Mesenchymal stem cell (in vitro differentiated cells and primary cell): ENCODE results near the gene SLC25A38. TPM values are rescaled to one million over a fixed set of nuclear protein-coding genes. Genes with fewer than 3 reads are reported as not detected.
A peak's percentile ranks its signal among the peaks of the same experiment; 100 is the strongest.

Experiments used
- DNase-seq: peaks from one replicate; pipeline ENCODE4 v3.0.0-alpha.2; 2013
- H2AFZ ChIP-seq: one replicate; pipeline ENCODE4 v1.6.1; 2013; ENCODE audit warnings: low read depth, mild to moderate bottlenecking, control low read depth, inconsistent platforms, low read length, moderate library complexity
- H2AK5ac ChIP-seq: 2 replicates; pipeline ENCODE4 v1.6.1; 2013; ENCODE audit warnings: low read length, moderate library complexity, mild to moderate bottlenecking, inconsistent platforms; ENCODE audit not compliant: severe bottlenecking
- H2BK120ac ChIP-seq: one replicate; pipeline ENCODE4 v1.6.1; 2013; ENCODE audit warnings: low read depth, mild to moderate bottlenecking, inconsistent platforms, low read length, moderate library complexity
- H2BK12ac ChIP-seq, 2 experiments: one replicate each; pipeline ENCODE4 v1.6.1; 2013; ENCODE audit warnings: inconsistent platforms in 2 of 2, low read length in 2 of 2, mild to moderate bottlenecking in 2 of 2, moderate library complexity in 2 of 2, control low read depth in 1 of 2
- H2BK15ac ChIP-seq: one replicate; pipeline ENCODE4 v1.6.1; 2013; ENCODE audit warnings: mild to moderate bottlenecking, low read depth, inconsistent platforms; ENCODE audit not compliant: poor library complexity, severe bottlenecking
- H2BK5ac ChIP-seq: 2 replicates; pipeline ENCODE4 v1.6.1; 2013; ENCODE audit warnings: low read depth, mild to moderate bottlenecking, low read length, control low read depth, inconsistent platforms; ENCODE audit not compliant: poor library complexity, severe bottlenecking
- H3K14ac ChIP-seq, 2 experiments: one replicate each; pipeline ENCODE4 v1.6.1; 2013; ENCODE audit warnings: inconsistent platforms in 2 of 2, low read length in 2 of 2, control low read depth in 1 of 2, mild to moderate bottlenecking in 1 of 2, moderate library complexity in 1 of 2
- H3K18ac ChIP-seq, 2 experiments: one replicate each; pipeline ENCODE4 v1.6.1; 2013; ENCODE audit warnings: inconsistent platforms in 2 of 2, low read length in 2 of 2, control low read depth in 1 of 2, low read depth in 1 of 2, mild to moderate bottlenecking in 1 of 2
- H3K23ac ChIP-seq, 2 experiments: one replicate each; pipeline ENCODE4 v1.6.1; 2013; ENCODE audit warnings: inconsistent platforms in 2 of 2, low read length in 2 of 2, mild to moderate bottlenecking in 2 of 2, moderate library complexity in 2 of 2, control low read depth in 1 of 2
- H3K27ac ChIP-seq: 2 replicates; pipeline ENCODE4 v1.5.1; 2013; ENCODE audit warnings: mild to moderate bottlenecking, moderate library complexity, low read length, control low read depth, inconsistent platforms; ENCODE audit not compliant: poor library complexity, severe bottlenecking
- H3K27me3 ChIP-seq, 2 experiments: 2 replicates each; pipeline versions ENCODE4 v1.6.1 to v1.7.0; 2013; ENCODE audit warnings: low read length in 2 of 2, mild to moderate bottlenecking in 2 of 2, moderate library complexity in 2 of 2, control low read depth in 1 of 2, inconsistent platforms in 1 of 2; ENCODE audit not compliant: control insufficient read depth in 1 of 2, insufficient read depth in 1 of 2
- H3K36me3 ChIP-seq, 2 experiments: 2 replicates each; pipeline versions ENCODE4 v1.6.1 to v1.7.0; 2013; ENCODE audit warnings: low read length in 2 of 2, control low read depth in 1 of 2, inconsistent platforms in 1 of 2, low read depth in 1 of 2, mild to moderate bottlenecking in 1 of 2; ENCODE audit not compliant: insufficient read depth in 2 of 2, control insufficient read depth in 1 of 2
- H3K4ac ChIP-seq, 2 experiments: one replicate each; pipeline ENCODE4 v1.6.1; 2013; ENCODE audit warnings: inconsistent platforms in 2 of 2, low read length in 2 of 2, mild to moderate bottlenecking in 2 of 2, moderate library complexity in 2 of 2, control low read depth in 1 of 2, low read depth in 1 of 2
- H3K4me1 ChIP-seq: 2 replicates; pipeline ENCODE4 v1.6.1; 2013; ENCODE audit warnings: low read depth, low read length, control low read depth; ENCODE audit not compliant: control insufficient read depth, insufficient read depth
- H3K4me2 ChIP-seq: 2 replicates; pipeline ENCODE4 v1.6.1; 2013; ENCODE audit warnings: low read length, mild to moderate bottlenecking, inconsistent platforms; ENCODE audit not compliant: poor library complexity, severe bottlenecking
- H3K4me3 ChIP-seq, 2 experiments: 2 replicates each; pipeline versions ENCODE4 v1.5.1 to v1.7.0; 2013; ENCODE audit warnings: low read length in 2 of 2, mild to moderate bottlenecking in 2 of 2, control low read depth in 1 of 2, low read depth in 1 of 2; ENCODE audit not compliant: insufficient read depth in 1 of 2
- H3K79me1 ChIP-seq: replicated peaks from 2 replicates; pipeline ENCODE4 v1.6.1; 2013; ENCODE audit warnings: mild to moderate bottlenecking, control low read depth, low read length, inconsistent platforms; ENCODE audit not compliant: poor library complexity, severe bottlenecking
- H3K9ac ChIP-seq: 2 replicates; pipeline ENCODE4 v1.7.0; 2013; ENCODE audit warnings: mild to moderate bottlenecking, low read length, moderate library complexity
- H3K9me3 ChIP-seq: 2 replicates; pipeline ENCODE4 v1.7.0; 2013; ENCODE audit warnings: mild to moderate bottlenecking, low read length; ENCODE audit not compliant: control insufficient read depth
- H4K8ac ChIP-seq: one replicate; pipeline ENCODE4 v1.6.1; 2013; ENCODE audit warnings: inconsistent platforms, mild to moderate bottlenecking, low read length, moderate library complexity
- H4K91ac ChIP-seq: one replicate; pipeline ENCODE4 v1.6.1; 2013; ENCODE audit warnings: mild to moderate bottlenecking, low read length, inconsistent platforms
- WGBS: methylation state at CpG from one replicate; pipeline ENCODE4 v1.1.7; 2013; ENCODE audit warnings: mixed read lengths; 5-methylcytosine and 5-hydroxymethylcytosine counted together
- polyA plus RNA-seq, 2 experiments: library from polyadenylated mRNA; stranded (reverse); fragments of 200-250 nt; gene quantifications; one replicate each; pipeline ENCODE4 v1.2.3, GENCODE V29; 2013

SLC25A38 gene
- 29.8 TPM for polyA plus RNA-seq (2013, experiment 1 of 2)
- polyA plus RNA-seq (2013, experiment 2 of 2): 29.6 TPM

DNA sequence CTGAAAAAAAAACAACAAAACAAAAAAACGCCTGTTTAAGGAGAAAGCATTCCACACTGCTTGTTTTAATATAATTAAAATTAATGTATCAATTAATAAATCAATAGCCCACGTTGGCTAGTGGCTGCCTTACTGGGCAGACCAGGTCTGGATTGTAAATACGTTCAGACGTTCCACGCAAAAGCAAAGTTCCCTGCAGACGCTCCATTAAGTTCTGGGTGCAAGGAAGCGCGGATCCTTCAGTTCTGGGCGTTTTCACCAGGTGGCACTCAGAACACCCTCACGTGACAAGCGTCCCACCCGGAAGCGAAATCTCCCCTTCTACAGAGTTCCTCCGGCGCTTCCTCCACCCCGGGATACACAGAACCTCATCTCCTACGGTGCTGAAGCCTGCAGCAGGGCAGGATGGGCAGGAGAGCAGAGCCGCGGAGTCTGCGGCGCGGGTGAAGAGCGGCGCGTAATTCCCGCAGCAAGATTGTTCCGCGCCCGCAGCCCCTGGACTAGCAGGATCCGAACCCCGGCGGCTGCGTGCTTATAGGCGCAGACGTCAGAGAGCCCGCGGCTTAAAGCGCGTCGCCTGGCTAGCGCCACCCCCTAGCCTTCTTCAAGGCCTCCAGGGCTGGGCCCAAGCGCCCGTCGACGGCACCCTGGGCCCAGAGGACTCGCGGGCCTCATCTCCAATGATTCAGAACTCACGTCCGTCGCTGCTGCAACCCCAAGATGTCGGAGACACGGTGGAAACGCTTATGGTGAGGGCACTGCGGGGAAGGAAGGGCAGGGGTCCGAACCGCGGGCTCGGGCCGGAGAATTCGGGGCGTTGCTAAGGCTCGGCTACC lies at the start of gene SLC25A38:
SLC25A38 (plus strand) TSS at position 326 of the 836 bp plus-strand sequence; CDS start at position 681, 355 bp downstream.
- H3K4me2 ChIP-seq: peak within 1 kb of the TSS; percentile 82
- H3K14ac ChIP-seq: peak within 1 kb of the TSS in 1 of 2 experiments; percentile 94
- peak within 1 kb of the TSS; percentile 88 for H2BK5ac ChIP-seq
- peak within 1 kb of the TSS; percentile 94 to 99 for H3K18ac ChIP-seq
- peak within 1 kb of the TSS; percentile 97 for H4K8ac ChIP-seq
- H3K4ac ChIP-seq: peak within 1 kb of the TSS; percentile 80 to 88
- peaks cover 4% of the 10 kb centered on the region for H3K79me1 ChIP-seq
- no peaks in the 10 kb centered on the region for H3K36me3 ChIP-seq
- no peaks in the 10 kb centered on the region for H3K9me3 ChIP-seq
- no peak within 1 kb of the TSS for H2BK15ac ChIP-seq
- H3K27ac ChIP-seq: peak within 1 kb of the TSS; percentile 97
- H3K23ac ChIP-seq: peak within 1 kb of the TSS in 1 of 2 experiments; percentile 89
- H4K91ac ChIP-seq: peak within 1 kb of the TSS; percentile 93
- peak; percentile 95 for DNase-seq
- H2AK5ac ChIP-seq: peak within 1 kb of the TSS; percentile 23
- under 1% methylated on average over 61 of the region's 62 CpGs for WGBS
- H2AFZ ChIP-seq: peak within 1 kb of the TSS; percentile 92
- peak within 1 kb of the TSS in 1 of 2 experiments; percentile 33 for H2BK12ac ChIP-seq
- H2BK120ac ChIP-seq: no peak within 1 kb of the TSS
- no peaks in the 10 kb centered on the region for H3K27me3 ChIP-seq
- peak within 1 kb of the TSS; percentile 99 for H3K9ac ChIP-seq
- peaks cover 13% of the 10 kb centered on the region for H3K4me1 ChIP-seq
- peak within 1 kb of the TSS; percentile 89 to 95 for H3K4me3 ChIP-seq

DNA sequence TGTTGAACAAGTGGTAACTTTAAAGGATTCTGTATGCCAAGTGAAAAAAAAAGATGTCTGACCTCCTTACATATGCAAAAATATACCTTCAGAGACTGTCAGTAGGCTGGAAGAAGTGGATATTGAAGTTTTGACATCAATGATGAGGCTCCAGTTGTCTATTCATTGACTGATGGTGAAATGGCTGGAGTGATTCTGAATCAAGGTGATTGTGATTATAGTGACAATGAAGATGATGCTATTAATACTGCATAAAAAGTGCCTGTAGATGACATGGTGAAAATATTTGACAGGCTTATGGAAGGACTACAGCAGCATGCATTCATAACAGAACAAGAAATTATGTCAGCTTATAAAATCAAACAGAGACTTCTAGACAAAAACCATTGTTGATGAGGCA lies 49.6 kb upstream of the SLC25A38 start:
- Histone ChIP-seq H3K14ac (no peak overlapping the region), H3K18ac (no peak overlapping the region), H3K27ac (no peak overlapping the region), H2BK15ac (no peak overlapping the region), H3K4me1 (no peaks in the 10 kb centered on the region), H3K79me1 (no peaks in the 10 kb centered on the region), H3K36me3 (no peaks in the 10 kb centered on the region), H2AK5ac (no peak overlapping the region), H3K23ac (no peak overlapping the region), H3K9ac (no peak overlapping the region), H3K27me3 (peaks cover 0 to 4% of the 10 kb centered on the region in 2 experiments), H3K9me3 (no peaks in the 10 kb centered on the region), H2BK5ac (no peak overlapping the region), H3K4ac (no peak overlapping the region), H2BK12ac (no peak overlapping the region), H4K8ac (no peak overlapping the region), H3K4me3 (no peak overlapping the region), H2BK120ac (no peak overlapping the region), H2AFZ (no peak overlapping the region), H3K4me2 (no peak overlapping the region), H4K91ac (no peak overlapping the region)
- DNase-seq: no peak

- Histone ChIP-seq H3K23ac (no peak overlapping the region), H3K9me3 (no peaks in the 10 kb centered on the region), H3K4ac (no peak overlapping the region), H3K27me3 (peaks cover 0 to 4% of the 10 kb centered on the region in 2 experiments), H2BK12ac (no peak overlapping the region), H2BK15ac (no peak overlapping the region), H2AK5ac (no peak overlapping the region), H4K91ac (no peak overlapping the region), H2BK120ac (no peak overlapping the region), H4K8ac (no peak overlapping the region), H3K9ac (no peak overlapping the region), H2BK5ac (no peak overlapping the region), H3K14ac (no peak overlapping the region), H3K36me3 (no peaks in the 10 kb centered on the region), H2AFZ (no peak overlapping the region), H3K18ac (no peak overlapping the region), H3K27ac (no peak overlapping the region), H3K4me3 (no peak overlapping the region), H3K4me1 (no peaks in the 10 kb centered on the region), H3K4me2 (no peak overlapping the region), H3K79me1 (no peaks in the 10 kb centered on the region)
- no peak for DNase-seq
- 30% methylated on average over 2 of the region's 4 CpGs for WGBS
These were observed 49.0 kb upstream of the SLC25A38 start for GRCh38 chr3:39334205-39334604.

DNA sequence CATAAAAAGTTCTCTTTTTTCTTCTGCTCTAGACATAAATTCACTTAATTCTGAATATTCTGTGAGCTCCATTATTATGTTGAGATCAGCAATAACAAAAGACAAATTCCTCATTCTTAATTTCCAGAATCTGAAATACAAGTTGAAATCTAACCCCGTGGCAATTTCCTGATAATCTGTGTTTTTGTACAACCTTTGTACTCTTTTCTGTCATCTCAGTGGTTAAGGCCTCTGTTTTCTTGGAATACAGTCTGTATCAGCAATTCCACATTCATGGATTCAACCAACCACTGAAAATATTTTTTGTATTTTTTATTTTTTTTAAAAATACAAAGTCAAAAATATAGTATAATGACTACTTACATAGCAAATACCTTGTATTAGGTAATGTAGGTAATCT lies 45.0 kb upstream of the SLC25A38 start:
- Histone ChIP-seq H3K9ac (no peak overlapping the region), H3K4ac (no peak overlapping the region), H2BK120ac (no peak overlapping the region), H3K79me1 (no peaks in the 10 kb centered on the region), H2BK15ac (no peak overlapping the region), H2AFZ (no peak overlapping the region), H3K14ac (no peak overlapping the region), H4K8ac (no peak overlapping the region), H2BK12ac (no peak overlapping the region), H3K36me3 (no peaks in the 10 kb centered on the region), H4K91ac (no peak overlapping the region), H3K23ac (no peak overlapping the region), H3K4me2 (no peak overlapping the region), H3K9me3 (no peaks in the 10 kb centered on the region), H3K4me3 (no peak overlapping the region), H3K27ac (no peak overlapping the region), H3K18ac (no peak overlapping the region), H2BK5ac (no peak overlapping the region), H3K4me1 (no peaks in the 10 kb centered on the region), H3K27me3 (no peaks in the 10 kb centered on the region), H2AK5ac (no peak overlapping the region)
- WGBS: 75% methylated on average over 1 of the region's 1 CpG
- DNase-seq: no peak
